ENCODE results near the gene KLHDC8A.

GRCh38 chr1:205301842-205302588 is 54.7 kb downstream of the KLHDC8A start:
- TF ChIP-seq CTCF (IDR thresholded peaks at IDR 0.05) = no peak
- no peak for TF ChIP-seq POLR2A (IDR thresholded peaks at IDR 0.05)
